HUDEP-2 (cell line): ENCODE measurements around the gene CHRNA1.

Experiments
- DNase-seq, 76 experiments: peaks; one replicate each; lab custom pipeline; 2025; ENCODE audit not compliant: unreplicated experiment in 76 of 76; lab: John Stamatoyannopoulos, UW

CHRNA1 gene

GRCh38 chr2:174784316-174784715, 20.0 kb upstream of the CHRNA1 start:
- no peak for DNase-seq

GRCh38 chr2:174781996-174782395, 17.7 kb upstream of the CHRNA1 start:
- no peak for DNase-seq

- no peak for DNase-seq
Measured at GRCh38 chr2:174781298-174781697, 17.0 kb upstream of the CHRNA1 start.

DNA sequence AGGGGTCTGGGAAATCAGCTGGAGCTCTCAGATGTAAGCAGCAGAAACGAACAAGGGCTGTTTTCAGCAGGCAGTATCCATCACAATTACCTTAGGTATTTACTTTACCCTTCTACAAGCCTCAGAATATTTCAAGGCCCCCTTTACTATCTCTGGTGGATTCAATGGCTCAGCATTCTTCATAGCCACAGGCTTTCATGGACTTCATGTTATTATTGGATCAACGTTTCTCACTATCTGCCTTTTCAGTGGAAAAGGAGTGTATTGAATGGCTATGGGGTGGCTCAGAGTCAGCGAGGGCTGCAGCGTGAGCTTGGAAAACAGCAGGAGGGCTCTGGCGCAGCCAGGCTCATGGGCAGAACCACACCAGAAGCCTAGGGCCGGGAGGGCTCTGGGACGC, 16.6 kb upstream of the CHRNA1 start:
- no peak for DNase-seq

- no peak for DNase-seq
Measured at GRCh38 chr2:174780191-174780840, 16.0 kb upstream of the CHRNA1 start.

GRCh38 chr2:174779361-174779928, 15.2 kb upstream of the CHRNA1 start:
- no peak for DNase-seq

GRCh38 chr2:174778085-174778981, 14.1 kb upstream of the CHRNA1 start:
- DNase-seq = peak in 9 of 76 experiments; percentile 13 to 51 (median 19)

GRCh38 chr2:174777347-174778084, 13.2 kb upstream of the CHRNA1 start:
- no peak for DNase-seq

DNA sequence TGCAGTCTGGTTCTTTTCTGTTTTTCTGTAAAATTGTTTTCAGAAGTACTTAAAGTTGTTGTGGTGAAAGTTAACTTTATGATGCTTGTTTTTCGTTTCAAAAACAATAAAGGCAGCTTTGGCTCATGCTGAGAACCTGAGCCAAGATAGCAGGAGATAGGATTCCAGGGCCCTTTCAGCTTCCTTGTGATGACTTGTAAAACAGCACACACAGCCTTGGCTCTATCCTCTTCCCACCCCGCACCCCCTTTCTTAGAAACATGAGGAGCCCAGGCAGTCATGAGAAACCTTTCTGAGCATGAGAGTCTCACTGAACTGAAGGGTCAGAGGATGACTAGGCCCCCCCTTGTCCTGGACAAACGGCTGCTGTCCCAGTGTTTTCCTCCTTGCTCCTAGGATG, 12.4 kb upstream of the CHRNA1 start:
- DNase-seq = no peak

DNA sequence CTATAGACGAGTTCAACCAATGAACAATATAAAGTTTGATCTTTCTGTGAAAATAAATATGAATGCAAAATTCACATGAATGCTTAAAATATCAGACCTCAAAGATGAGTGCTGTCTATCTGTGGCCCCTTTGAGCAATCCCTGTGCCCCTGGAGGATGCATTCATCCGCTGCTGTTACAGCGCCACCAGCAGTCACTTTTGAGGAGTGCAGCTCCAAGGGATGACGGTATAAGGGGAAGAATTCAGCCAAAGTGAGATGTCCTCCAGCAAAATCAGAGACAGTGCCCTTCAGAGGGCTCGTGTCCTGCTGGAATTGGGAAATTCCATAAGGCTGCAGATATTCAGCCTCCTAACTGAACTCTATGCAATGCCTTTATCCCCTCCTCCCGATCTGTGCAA, 12.0 kb upstream of the CHRNA1 start:
- no peak for DNase-seq

DNA sequence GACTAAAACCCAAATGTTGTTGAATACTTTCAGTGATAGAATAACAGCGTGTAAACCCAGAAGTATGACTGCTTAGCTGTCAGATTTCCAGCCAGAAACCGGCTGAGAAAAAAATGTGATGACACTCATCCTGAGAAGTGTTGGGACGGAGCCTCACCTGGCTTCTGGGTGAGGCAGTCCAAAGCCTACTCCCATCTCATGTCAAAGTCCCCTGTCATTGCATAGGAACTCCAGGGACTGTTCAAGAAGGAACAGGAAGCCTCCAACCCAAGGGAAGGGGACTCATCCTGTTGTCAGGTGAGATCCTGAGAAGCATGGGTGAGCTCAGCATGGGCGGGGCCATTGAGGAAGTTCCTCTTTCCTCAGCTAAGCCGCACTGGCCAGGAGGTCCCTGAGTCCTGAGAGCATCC, 11.3 kb upstream of the CHRNA1 start:
- DNase-seq = no peak

GRCh38 chr2:174774886-174775285, 10.6 kb upstream of the CHRNA1 start:
- no peak for DNase-seq

DNA sequence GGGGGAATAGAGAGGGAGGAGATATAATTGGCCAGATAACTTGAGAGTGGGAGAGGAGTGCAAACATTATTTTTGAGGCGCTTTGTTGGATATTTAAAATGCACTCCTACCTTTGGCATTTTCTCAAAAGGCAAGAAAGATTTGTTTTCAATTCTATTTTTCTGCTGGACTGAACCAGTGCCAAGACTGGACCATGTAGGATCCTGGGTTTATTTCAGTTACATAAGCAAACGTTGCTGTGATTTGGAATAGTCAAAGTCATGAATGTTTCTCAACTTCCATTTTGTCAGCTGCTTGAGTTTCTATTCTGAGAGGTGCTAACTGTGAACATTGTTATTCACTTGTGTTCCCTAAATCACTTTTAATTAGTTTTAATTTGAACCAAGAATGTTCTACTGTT, 8.9 kb upstream of the CHRNA1 start:
- DNase-seq = no peak

DNA sequence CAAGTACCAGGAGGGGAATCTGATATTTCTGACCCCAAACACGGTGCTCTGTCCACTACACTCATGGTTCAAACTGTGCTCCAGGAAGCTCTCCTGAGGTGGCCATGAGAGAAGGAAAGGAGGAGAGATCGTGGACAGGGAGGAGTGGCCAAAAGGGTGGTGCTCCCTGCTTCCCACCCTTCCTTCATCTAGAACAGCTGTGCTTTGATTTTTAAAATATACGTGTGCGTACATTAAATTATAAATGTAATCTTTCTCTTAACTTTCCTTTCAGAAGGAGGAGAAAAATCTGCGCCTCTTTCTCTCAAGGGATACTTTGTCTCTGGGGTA, 8.2 kb upstream of the CHRNA1 start:
- no peak for DNase-seq

DNA sequence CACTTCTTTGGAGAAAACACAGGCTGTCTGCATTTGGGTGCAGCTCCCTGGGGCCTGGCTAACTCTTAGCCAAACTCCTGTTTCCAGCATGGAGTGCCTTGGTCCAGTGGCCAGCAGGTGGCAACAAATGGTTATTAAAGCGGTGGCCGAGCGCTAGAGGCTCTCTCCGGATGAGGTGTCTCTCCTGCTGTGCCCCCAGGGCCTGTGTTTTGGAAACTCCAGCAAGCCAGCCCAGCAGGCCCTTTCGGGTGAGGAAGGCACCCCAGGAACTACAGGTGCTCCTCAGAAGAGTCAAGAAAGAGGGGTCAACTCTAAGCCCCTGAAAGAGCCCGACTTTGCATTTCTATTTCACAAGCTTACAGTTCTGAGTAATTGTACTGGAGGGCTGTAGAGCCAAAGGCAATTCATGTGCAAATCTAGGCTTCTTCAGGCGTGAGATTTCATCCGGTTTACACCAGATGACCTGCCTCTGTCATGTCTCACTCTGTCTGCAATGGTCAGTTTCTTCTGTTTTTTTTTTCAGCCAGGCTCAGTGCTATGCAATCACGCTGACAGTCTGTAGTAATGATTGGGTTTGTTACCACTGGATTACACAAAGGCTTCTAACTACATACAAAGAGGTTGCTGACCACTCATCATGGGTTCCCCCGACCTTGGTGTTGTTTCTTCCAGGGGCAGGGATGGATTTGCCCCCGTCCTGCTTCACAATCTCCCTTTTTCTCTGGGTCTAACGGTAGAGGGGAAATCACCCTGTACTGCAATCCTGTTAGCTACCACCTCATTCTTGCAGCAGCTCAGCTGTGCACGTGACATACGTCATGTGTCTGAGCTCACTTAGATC, 7.6 kb upstream of the CHRNA1 start:
- DNase-seq = peak in 58 of 76 experiments; percentile 5 to 79 (median 43)

GRCh38 chr2:174771136-174771535, 6.9 kb upstream of the CHRNA1 start:
- DNase-seq = no peak

GRCh38 chr2:174768557-174768956, 4.3 kb upstream of the CHRNA1 start:
- DNase-seq = no peak

DNA sequence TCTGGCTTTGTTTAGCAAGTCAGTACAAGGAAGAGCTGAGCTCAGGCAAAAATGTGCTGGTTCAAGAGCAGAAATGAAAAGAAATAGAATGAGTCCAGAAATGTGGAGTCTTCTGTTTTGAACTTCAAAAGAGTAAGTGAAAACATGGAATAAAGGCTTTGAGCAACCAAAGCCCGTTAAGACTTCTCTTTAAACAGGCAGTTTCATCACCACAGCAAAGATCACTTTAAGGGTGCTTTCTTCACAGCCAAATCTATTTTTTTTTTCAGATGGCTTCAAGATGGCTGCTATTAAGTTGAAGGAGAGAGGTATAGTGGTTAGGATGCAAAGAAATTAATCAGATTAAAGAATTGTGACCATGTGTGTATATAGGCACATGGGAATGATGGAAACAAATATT, 2.0 kb upstream of the CHRNA1 start:
- DNase-seq = no peak

GRCh38 chr2:174765576-174765975, 1.3 kb upstream of the CHRNA1 start:
- no peak for DNase-seq

- DNase-seq = no peak
Measured at GRCh38 chr2:174763780-174764179, 492 bp downstream of the CHRNA1 start.
